ENCODE measurements around the gene IL19. TPM values are rescaled to one million over a fixed set of nuclear protein-coding genes. Genes with fewer than 3 reads are reported as not detected.
"Not testable (repeated sequence)": the region's sequence is repeated elsewhere in the genome, so short reads cannot be mapped to it uniquely, and the experiment has no call there.

Gene IL19
- total RNA-seq, 2 experiments from 2014 or later: not detected

DNA sequence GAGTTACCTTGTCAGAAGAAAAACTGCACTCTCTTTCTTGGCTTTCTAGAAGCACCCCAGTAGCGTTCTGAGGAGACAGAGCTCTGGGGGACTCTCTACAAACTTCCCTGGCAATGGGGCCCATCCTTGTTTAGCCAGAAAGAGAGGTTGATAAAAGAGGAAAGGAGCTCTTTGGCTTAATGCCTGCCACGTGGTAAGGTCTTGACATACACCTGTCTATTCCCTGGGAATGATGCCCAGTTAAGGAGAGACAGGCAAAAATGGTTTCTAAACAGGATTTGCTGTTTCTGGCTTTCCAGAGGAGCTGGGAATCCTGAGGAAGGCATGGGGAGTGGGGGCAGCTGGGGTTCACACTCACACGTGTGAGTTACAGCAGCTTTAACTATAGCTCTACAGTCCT is 64.6 kb downstream of the IL19 start:
- Mint-ChIP-seq H3K4me3 (no peak overlapping the region), H3K27ac (no peak overlapping the region), H3K27me3 (no peaks in the 10 kb centered on the region), H3K36me3 (no peaks in the 10 kb centered on the region), H3K4me1 (peaks cover 13% of the 10 kb centered on the region), H3K9me3 (no peaks in the 10 kb centered on the region)
- DNase-seq: no peak

- no peak for DNase-seq
- Mint-ChIP-seq H3K36me3 (no peaks in the 10 kb centered on the region), H3K9me3 (no peaks in the 10 kb centered on the region), H3K4me3 (no peak overlapping the region), H3K27me3 (no peaks in the 10 kb centered on the region), H3K27ac (no peak overlapping the region), H3K4me1 (peaks cover 11% of the 10 kb centered on the region)
Observed at GRCh38 chr1:206836111-206836510, 65.5 kb downstream of the IL19 start.

GRCh38 chr1:206839006-206839560 is 68.5 kb downstream of the IL19 start:
- no peak overlapping the region for H3K27ac Mint-ChIP-seq
- H3K36me3 Mint-ChIP-seq: no peaks in the 10 kb centered on the region
- H3K9me3 Mint-ChIP-seq: no peaks in the 10 kb centered on the region

GRCh38 chr1:206839857-206840256 is 69.3 kb downstream of the IL19 start:
- no peak overlapping the region for H3K27ac Mint-ChIP-seq
- H3K4me1 Mint-ChIP-seq: peaks cover 2% of the 10 kb centered on the region
- no peaks in the 10 kb centered on the region for H3K27me3 Mint-ChIP-seq
- no peak for DNase-seq
- H3K4me3 Mint-ChIP-seq: no peak overlapping the region
- H3K36me3 Mint-ChIP-seq: no peaks in the 10 kb centered on the region
- no peaks in the 10 kb centered on the region for H3K9me3 Mint-ChIP-seq

More at GRCh38 chr1:206839006-206839560, 68.5 kb downstream of the IL19 start:
- H3K27me3 Mint-ChIP-seq: no peaks in the 10 kb centered on the region
- H3K4me3 Mint-ChIP-seq: no peak overlapping the region
- H3K4me1 Mint-ChIP-seq: peaks cover 2% of the 10 kb centered on the region
- no peak for DNase-seq

DNA sequence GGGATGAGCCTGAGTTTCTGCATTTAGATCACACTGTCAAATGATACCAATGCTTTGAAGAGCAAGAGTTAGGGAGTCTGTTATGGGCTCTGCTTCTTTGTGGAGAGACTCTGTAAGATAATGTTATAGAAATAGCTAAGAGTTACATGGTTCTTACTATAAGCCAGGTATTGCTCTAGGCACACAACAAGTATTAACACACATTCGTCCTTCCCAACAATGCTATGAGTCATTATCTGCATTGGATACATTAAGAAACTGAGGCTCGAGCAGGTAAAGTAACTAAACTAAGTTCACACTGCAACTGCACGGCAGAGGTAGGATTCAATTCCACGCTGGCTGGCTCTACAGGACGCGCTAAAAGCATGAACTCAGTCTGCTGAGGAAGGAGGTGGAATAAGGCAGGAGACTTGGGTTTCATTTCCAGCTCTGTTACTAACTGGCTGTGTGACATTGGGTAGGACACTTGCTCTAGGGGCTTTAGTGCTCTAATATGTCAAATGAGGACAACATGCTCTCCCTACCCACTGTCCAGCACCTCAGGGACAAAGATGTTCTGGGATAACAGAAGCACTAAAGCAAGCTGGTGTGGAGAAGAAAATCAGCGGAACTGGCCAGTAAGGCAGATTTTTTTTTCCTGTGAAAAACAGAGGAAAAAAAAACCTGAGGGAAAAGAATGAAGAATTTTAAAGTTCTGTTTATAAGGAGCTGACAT is 71.2 kb downstream of the IL19 start:
- no peaks in the 10 kb centered on the region for H3K9me3 Mint-ChIP-seq
- no peaks in the 10 kb centered on the region for H3K36me3 Mint-ChIP-seq
- DNase-seq: no peak
- H3K27me3 Mint-ChIP-seq: no peaks in the 10 kb centered on the region
- H3K4me3 Mint-ChIP-seq: no peak overlapping the region
- H3K27ac Mint-ChIP-seq: no peak overlapping the region
- peaks cover 2% of the 10 kb centered on the region for H3K4me1 Mint-ChIP-seq

GRCh38 chr1:206842854-206843253 is 72.3 kb downstream of the IL19 start:
- Mint-ChIP-seq H3K4me3 (no peak overlapping the region), H3K36me3 (no peaks in the 10 kb centered on the region), H3K27ac (no peak overlapping the region), H3K4me1 (peaks cover 2% of the 10 kb centered on the region), H3K27me3 (no peaks in the 10 kb centered on the region), H3K9me3 (no peaks in the 10 kb centered on the region)
- DNase-seq: no peak

DNA sequence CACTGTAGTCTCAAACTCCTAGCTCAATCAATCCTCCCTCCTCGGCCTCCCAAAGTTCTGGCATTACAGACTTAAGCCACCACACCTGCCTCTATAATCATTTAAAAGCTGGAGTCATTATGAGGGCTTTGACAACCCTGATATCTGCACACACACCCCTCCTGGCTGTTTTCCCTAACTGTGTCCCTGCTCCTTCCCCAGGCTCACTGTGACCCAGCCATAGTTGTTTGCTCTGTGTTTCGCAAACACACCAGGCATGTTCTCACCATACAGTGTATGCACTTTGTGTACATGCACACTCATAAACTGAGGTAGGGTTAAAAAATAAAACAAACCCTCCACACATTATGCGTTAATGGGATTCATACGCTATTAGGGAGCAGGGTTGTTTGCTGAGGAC is 73.1 kb downstream of the IL19 start:
- no peaks in the 10 kb centered on the region for H3K36me3 Mint-ChIP-seq
- peaks cover 2% of the 10 kb centered on the region for H3K4me1 Mint-ChIP-seq
- no peak for DNase-seq
- H3K27me3 Mint-ChIP-seq: peaks cover 3% of the 10 kb centered on the region
- H3K9me3 Mint-ChIP-seq: no peaks in the 10 kb centered on the region
- no peak overlapping the region for H3K27ac Mint-ChIP-seq
- H3K4me3 Mint-ChIP-seq: no peak overlapping the region

DNA sequence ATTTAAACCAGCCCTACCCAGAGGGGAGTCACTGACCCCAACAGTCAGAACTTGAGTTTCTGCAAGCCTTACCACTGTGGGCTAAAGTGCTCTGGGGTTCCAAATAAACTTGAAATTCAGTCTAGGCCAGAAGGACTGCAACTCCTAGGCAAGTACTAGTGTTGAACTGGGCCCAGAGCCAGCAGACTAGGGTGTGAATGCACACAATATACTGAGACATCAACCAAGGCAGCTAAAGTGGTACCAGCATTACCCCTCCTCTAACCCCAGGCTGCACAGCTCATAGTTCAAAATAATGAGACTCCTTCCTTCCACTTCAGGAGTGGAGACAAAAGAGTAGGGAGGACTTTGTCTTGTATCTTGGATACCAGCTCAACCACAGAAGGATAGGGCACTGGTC is 75.9 kb downstream of the IL19 start:
- no peaks in the 10 kb centered on the region for H3K36me3 Mint-ChIP-seq
- H3K27ac Mint-ChIP-seq: no peak overlapping the region
- H3K9me3 Mint-ChIP-seq: no peaks in the 10 kb centered on the region
- H3K4me3 Mint-ChIP-seq: no peak overlapping the region
- no peak for DNase-seq
- no peaks in the 10 kb centered on the region for H3K4me1 Mint-ChIP-seq
- H3K27me3 Mint-ChIP-seq: peaks cover 3% of the 10 kb centered on the region

DNA sequence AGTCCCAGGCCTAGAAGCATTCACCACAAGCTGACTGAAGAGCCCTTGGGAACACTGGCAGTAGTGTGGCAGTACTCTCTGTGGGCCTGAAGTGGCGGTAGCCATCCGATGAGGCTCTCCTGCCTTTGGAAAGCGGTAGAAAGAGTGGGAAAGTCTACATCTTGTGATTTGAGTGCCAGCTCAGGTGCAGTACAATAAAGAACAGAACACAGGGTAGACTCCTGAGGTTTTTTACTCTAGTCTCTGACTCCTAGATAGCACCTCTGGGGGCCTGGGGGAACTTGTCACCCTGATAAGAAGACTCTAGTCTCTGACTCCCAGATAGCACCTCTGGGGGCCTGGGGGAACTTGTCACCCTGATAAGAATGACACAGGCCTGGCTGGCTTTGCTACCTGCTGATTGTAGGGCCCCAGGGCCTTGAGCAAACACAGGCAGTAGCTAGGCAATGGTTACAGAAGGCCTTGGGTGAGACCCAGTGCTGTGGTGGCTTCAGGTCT is 76.8 kb downstream of the IL19 start:
- Mint-ChIP-seq H3K27me3 (peaks cover 3% of the 10 kb centered on the region), H3K27ac (no peak overlapping the region), H3K4me1 (no peaks in the 10 kb centered on the region), H3K36me3 (no peaks in the 10 kb centered on the region), H3K4me3 (no peak overlapping the region), H3K9me3 (no peaks in the 10 kb centered on the region)
- DNase-seq: no peak

- Mint-ChIP-seq H3K4me1 (no peaks in the 10 kb centered on the region), H3K36me3 (no peaks in the 10 kb centered on the region), H3K9me3 (no peaks in the 10 kb centered on the region), H3K4me3 (no peak overlapping the region), H3K27ac (no peak overlapping the region), H3K27me3 (peaks cover 3% of the 10 kb centered on the region)
- DNase-seq: no peak
Observed at GRCh38 chr1:206847946-206848345, 77.4 kb downstream of the IL19 start.

DNA sequence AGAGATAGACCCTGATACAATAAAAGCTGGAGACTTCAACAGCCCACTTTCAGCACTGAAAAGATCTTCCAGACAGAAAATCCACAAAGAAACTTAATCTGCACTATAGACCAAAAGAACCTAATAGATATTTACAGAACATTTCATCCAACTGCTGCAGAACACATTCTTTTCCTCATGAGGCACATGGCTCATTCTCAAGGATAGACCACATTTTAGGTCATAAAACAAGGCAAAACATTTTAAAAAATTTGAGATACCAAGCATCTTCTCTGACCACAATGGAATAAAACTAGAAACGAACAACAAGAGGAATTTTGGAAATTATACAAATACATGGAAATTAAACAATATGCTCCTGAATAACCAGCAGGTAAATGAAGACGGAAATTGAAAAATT is 79.8 kb downstream of the IL19 start:
- H3K27me3 Mint-ChIP-seq: peaks cover 3% of the 10 kb centered on the region
- no peaks in the 10 kb centered on the region for H3K9me3 Mint-ChIP-seq
- H3K36me3 Mint-ChIP-seq: no peaks in the 10 kb centered on the region
- H3K27ac Mint-ChIP-seq: no peak overlapping the region
- no peak overlapping the region for H3K4me3 Mint-ChIP-seq
- no peaks in the 10 kb centered on the region for H3K4me1 Mint-ChIP-seq
- DNase-seq: no peak

DNA sequence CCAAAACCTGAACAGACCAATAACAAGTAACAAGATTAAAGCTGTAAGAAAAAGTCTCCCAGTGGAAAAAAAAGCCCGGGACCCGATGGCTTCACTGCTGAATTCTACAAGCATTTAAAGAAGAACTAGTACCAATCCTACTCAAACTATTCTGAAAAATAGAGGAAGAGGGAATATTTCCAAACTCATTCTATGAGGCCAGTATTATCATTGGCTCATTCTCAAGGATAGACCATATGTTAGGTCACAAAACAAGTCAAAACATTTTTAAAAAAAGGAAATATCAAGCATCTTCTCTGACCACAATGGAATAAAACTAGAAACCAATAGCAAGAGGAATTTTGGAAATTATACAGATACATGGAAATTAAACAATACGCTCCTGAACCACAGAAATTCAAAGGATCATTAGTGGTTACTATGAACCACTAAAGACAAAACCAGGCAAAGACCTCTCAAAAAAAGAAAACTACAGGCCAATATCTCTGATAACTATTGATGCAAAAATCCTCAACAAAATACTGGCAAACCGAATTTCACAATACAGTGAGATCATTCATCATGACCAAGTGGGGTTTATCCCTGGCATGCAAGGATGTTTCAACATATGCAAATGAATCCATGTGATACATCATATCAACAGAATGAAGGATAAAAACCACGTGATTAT is 80.9 kb downstream of the IL19 start:
- H3K27ac Mint-ChIP-seq: no peak overlapping the region

DNA sequence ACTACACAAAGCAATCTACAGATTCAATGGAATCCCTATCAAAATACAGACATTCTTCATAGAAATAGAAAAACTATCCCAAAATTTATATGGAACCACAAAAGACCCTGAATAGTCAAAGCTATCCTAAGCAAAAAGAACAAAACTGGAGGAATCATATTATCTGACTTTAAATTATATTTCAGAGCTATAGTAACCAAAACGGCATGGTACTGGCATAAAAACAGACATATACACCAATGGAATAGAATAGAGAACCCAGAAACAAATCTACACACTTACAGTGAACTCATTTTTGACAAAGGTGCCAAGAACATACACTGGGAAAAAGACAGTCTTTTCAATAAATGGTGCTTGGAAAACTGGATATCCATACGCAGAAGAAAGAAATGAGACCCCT is 82.1 kb downstream of the IL19 start:
- H3K27me3 Mint-ChIP-seq, DNase-seq, H3K9me3 Mint-ChIP-seq: not testable (repeated sequence)

More for the DNA sequence above, 80.9 kb downstream of the IL19 start:
- H3K27me3 Mint-ChIP-seq: peaks cover 3% of the 10 kb centered on the region
- no peaks in the 10 kb centered on the region for H3K9me3 Mint-ChIP-seq
- H3K4me3 Mint-ChIP-seq: no peak overlapping the region
- H3K4me1 Mint-ChIP-seq: peaks cover 4% of the 10 kb centered on the region
- no peaks in the 10 kb centered on the region for H3K36me3 Mint-ChIP-seq
- DNase-seq: no peak

DNA sequence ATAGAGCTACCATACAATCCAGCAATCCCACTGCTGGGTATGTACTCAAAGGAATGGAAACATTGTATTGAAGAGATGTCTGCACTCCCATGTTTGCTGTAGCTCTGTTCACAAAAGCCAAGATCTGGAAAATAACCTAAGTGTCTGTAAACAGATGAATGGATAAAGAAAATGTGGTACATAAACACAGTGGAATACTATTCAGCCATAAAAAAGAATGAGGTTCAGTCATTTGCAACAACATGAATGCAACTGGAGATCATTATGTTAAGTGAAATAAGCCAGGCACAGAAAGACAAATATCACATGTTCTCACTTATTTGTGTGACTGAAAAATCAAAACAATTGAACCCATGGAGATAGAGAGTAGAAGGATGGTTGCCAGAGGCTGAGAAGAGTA is 83.1 kb downstream of the IL19 start:
- not testable (repeated sequence) for H3K9me3 Mint-ChIP-seq, DNase-seq, H3K4me1 Mint-ChIP-seq, H3K27me3 Mint-ChIP-seq, H3K4me3 Mint-ChIP-seq, H3K27ac Mint-ChIP-seq, H3K36me3 Mint-ChIP-seq

More for the DNA sequence above, 82.1 kb downstream of the IL19 start:
- H3K4me1 Mint-ChIP-seq, H3K4me3 Mint-ChIP-seq, H3K36me3 Mint-ChIP-seq, H3K27ac Mint-ChIP-seq: not testable (repeated sequence)

DNA sequence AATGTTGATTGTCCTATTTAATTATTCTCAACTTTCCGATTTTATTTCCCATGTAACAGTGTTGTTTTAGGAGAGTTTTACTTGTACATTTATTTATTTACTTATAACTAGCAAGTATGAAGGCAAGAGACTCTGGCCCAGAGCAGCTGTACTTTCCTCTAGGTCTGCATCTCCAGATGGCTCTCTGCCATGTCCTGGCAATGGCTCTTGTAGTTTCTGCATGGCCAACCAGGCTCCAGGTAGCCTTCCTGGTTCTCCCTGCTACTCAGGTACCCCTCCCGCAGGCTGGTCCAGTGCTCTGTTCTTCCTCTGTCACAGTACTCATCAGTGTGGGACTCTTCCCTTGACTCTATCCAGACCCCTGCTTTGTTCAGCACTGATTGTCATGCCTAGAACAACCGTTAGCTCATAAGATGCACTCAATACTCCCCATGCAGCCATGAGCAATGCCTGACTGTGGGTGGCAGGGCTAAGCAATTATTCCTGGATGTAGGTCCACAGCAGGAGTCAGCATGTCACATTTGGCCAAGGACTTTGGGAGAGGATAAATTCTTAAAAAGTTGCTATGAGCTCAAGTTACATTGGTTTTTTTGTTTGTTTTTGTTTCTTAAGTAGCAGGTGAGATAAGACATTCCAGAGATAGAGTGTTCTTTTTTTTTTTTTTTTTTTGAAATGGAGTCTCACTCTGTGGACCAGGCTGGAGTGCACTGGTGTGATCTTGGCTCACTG is 84.0 kb downstream of the IL19 start:
- no peak overlapping the region for H3K27ac Mint-ChIP-seq
- no peak overlapping the region for H3K4me3 Mint-ChIP-seq
- no peaks in the 10 kb centered on the region for H3K9me3 Mint-ChIP-seq
- no peaks in the 10 kb centered on the region for H3K36me3 Mint-ChIP-seq
- H3K4me1 Mint-ChIP-seq: peaks cover 15% of the 10 kb centered on the region
- no peak for DNase-seq
- no peaks in the 10 kb centered on the region for H3K27me3 Mint-ChIP-seq
